Astrocyte of the spinal cord (primary cell): ENCODE data around the gene LRRC42.
"Not testable (repeated sequence)": the region's sequence is repeated elsewhere in the genome, so short reads cannot be mapped to it uniquely, and the experiment has no call there.

ENCODE experiments used
- DNase-seq: peaks from one replicate; pipeline ENCODE4 v3.0.0; 2011; ENCODE audit warnings: low read depth, low spot score
- H3K4me3 ChIP-seq: 2 replicates; pipeline ENCODE4 v1.5.1; 2011; ENCODE audit warnings: low read depth, mild to moderate bottlenecking, low read length, moderate library complexity
- in situ Hi-C: cut with HindIII; loops from 2 replicates; pipeline ENCODE4 v1.10.0; 2017; ENCODE audit warnings: low sequenced_read_pairs
- TF ChIP-seq, protein P1 (sequence below): IDR thresholded peaks from 2 replicates; pipeline ENCODE4 v1.5.1; 2012; ENCODE audit warnings: low read depth, mild to moderate bottlenecking, low read length, inconsistent platforms

LRRC42 gene

DNA sequence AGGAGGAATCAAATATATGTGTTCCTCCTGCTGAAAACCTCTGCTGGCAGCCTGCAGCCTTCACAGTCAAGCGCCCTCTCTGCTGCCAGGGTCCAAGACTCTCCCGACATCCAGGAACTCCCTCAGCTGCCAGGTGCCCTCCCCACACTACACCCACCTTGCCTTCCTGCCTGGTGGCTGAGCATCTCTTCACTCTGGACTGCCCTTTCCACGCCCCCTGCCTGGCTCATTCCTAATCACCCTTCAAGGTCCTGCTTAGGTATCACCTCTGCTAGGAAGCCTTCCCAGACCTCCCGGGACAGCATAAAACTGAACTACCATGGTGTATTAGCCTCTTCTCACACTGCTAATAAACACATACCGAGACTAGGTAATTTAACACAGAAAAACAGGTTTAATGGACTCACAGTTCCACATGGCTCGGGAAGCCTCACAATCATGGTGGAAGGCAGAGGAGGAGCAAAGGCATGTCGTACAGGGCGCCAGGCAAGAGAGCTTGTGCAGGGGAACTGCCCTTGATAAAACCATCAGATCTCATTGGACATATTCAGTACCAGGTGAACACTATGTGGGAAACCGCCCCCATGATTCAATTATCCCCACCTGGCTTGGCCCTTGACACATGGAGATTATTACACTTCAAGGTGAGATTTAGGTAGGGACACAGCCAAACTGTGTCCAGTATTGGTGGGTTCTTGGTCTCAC, 56.5 kb downstream of the LRRC42 start:
- TF ChIP-seq, protein P1, sequence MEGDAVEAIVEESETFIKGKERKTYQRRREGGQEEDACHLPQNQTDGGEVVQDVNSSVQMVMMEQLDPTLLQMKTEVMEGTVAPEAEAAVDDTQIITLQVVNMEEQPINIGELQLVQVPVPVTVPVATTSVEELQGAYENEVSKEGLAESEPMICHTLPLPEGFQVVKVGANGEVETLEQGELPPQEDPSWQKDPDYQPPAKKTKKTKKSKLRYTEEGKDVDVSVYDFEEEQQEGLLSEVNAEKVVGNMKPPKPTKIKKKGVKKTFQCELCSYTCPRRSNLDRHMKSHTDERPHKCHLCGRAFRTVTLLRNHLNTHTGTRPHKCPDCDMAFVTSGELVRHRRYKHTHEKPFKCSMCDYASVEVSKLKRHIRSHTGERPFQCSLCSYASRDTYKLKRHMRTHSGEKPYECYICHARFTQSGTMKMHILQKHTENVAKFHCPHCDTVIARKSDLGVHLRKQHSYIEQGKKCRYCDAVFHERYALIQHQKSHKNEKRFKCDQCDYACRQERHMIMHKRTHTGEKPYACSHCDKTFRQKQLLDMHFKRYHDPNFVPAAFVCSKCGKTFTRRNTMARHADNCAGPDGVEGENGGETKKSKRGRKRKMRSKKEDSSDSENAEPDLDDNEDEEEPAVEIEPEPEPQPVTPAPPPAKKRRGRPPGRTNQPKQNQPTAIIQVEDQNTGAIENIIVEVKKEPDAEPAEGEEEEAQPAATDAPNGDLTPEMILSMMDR, result no peak
- DNase-seq, result no peak
- no peak overlapping the region for H3K4me3 ChIP-seq
- in situ Hi-C loops, result no loop called here

DNA sequence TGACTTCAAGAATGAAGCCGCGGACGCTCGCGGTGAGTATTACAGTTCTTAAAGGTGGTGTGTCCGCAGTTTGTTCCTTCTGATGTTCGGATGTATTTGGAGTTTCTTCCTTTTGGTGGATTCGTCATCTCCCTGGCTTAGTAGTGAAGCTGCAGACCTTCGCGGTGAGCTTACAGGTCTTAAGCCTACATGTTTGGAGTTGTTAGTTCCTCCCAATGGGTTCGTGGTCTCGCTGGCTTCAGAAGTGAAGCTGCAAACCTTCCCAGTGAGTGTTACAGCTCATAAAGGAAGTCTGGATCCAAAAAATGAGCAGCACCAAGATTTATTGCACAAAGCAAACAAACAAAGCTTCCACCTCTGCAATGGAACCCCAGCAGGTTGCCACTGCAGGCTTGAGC, 57.1 kb downstream of the LRRC42 start:
- TF ChIP-seq, protein P1, result no peak
- in situ Hi-C loops, result no loop called here
- DNase-seq, result no peak
- no peak overlapping the region for H3K4me3 ChIP-seq

DNA sequence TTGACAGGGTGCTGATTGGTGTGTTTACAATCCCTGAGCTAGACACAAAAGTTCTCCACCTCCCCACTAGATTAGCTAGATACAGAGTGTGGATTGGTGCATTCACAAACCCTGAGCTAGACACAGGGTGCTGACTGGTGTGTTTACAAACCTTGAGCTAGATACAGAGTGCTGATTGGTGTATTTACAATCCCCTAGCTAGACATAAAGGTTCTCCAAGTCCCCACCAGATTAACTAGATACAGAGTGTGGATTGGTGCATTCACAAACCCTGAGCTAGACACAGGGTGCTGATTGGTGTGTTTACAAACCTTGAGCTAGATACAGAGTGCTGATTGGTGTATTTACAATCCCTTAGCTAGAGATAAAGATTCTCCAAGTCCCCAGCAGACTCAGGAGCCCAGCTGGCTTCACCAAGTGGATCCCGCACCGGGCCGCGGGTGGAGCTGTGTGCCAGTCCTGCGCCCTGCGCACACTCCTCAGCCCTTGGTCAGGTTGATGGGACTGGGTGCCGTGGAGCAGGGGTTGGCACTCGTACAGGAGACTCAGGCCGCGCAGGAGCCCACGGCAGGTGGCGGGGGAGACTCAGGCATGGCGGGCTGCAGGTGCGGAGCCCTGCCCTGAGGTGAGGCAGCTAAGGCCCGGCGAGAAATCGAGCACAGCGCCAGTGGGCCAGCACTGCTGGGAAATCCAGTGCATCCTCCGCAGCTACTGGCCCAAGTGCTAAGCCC, 57.8 kb downstream of the LRRC42 start:
- H3K4me3 ChIP-seq, in situ Hi-C loops: not testable (repeated sequence)

DNA sequence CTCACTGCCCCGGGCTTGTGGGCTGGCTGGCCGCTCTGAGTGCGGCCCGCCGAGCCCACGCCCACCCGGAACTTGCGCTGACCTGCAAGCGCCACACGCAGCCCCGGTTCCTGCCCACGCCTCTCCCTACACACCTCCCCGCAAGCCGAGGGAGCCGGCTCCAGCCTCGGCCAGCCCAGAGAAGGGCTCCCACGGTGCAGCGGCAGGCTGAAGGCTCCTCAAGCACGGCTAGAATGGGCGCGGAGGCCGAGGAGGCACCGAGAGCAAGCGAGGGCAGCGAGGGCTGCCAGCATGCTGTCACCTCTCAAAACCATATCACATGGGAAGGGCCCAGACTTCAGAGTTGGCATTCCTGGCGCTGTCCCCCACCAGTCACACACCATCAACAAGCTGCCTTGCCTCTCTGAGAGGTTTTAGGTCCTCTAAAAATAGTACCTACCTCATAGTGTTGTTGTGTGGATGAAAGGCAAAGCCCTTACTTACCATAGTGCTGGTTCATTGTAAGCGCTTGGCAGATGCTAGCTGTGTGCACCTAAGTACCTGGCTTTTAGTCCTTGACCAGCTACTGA, 58.4 kb downstream of the LRRC42 start:
- TF ChIP-seq, protein P1, result no peak
- in situ Hi-C loops, result no loop called here
- no peak for DNase-seq
- H3K4me3 ChIP-seq, result no peak overlapping the region

More for the DNA sequence above, 57.8 kb downstream of the LRRC42 start:
- not testable (repeated sequence) for DNase-seq

DNA sequence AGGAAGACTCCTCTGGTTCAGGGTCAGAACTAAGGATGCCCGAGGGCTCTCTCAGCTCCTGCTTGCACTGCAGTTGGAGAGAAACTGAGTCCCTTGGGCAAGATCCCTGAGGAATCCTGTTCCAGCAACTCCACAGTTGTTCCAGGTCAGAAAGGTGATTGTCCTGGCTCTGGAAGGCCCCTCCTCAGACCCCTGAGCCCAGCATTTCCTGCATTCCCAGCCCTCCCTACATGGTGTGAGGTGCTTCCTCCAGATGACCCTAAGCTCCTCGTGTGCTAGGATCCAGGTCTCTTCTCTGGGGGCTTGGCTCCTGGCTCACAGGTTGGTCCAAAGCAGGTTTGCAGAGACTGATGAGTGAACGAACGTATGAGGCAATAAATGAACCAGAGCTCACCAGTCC, 60.4 kb downstream of the LRRC42 start:
- in situ Hi-C loops, result no loop called here
- H3K4me3 ChIP-seq, result no peak overlapping the region
- DNase-seq, result no peak
- TF ChIP-seq, protein P1, result no peak

DNA sequence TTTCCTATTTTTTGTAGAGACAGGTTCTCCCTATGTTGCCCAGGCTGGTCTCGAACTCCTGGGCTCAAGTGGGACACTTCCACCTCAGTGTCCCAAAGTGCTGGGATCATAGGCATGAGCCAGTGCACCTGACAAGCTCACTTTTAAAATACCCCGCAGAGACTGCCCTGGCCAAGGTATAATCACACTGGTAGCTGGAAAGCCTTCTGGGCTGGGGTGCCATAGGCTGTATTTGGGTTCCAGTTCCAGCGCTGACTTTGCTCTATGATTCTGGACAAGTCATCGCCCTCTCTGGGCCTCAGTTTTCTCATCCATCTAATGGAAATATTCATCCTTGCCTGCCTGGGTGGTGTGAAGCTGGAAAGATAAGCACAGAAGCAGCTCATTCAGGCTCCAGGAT, 61.5 kb downstream of the LRRC42 start:
- in situ Hi-C loops, result no loop called here
- TF ChIP-seq, protein P1, result no peak
- no peak for DNase-seq
- H3K4me3 ChIP-seq, result no peak overlapping the region

DNA sequence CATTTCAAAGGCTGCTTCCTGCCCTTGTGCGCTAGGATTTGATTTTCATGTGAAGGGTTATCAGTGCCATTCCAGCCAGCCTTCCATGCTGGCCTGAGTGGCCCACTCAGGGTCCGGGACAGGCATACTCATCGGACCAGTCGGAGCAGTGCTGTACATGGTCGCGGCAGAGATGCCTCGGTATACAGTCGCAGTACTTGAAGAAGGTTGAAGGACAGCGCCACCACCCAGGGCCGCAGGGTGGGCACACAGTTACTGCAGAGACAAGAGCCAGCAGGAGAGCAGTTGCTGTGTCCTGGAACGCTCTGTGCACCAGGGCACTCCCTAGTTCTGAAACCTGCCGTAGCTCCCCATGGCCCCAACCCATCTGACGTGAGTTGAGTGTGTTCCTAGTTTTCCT, 62.7 kb downstream of the LRRC42 start:
- DNase-seq, result no peak
- TF ChIP-seq, protein P1, result no peak
- in situ Hi-C loops, result no loop called here
- H3K4me3 ChIP-seq, result no peak overlapping the region
